HG02588 (cell line): ENCODE data around the gene IL23R.
"Not testable (repeated sequence)": the region's sequence is repeated elsewhere in the genome, so short reads cannot be mapped to it uniquely, and the experiment has no call there.

Experiments
- ATAC-seq: cut with Tn5 transposase; IDR thresholded peaks from one replicate; pipeline ENCODE4 v1.9.1; 2021; ENCODE audit warnings: mild to moderate bottlenecking, moderate library complexity; ENCODE audit not compliant: unreplicated experiment

The IL23R gene, protein sequence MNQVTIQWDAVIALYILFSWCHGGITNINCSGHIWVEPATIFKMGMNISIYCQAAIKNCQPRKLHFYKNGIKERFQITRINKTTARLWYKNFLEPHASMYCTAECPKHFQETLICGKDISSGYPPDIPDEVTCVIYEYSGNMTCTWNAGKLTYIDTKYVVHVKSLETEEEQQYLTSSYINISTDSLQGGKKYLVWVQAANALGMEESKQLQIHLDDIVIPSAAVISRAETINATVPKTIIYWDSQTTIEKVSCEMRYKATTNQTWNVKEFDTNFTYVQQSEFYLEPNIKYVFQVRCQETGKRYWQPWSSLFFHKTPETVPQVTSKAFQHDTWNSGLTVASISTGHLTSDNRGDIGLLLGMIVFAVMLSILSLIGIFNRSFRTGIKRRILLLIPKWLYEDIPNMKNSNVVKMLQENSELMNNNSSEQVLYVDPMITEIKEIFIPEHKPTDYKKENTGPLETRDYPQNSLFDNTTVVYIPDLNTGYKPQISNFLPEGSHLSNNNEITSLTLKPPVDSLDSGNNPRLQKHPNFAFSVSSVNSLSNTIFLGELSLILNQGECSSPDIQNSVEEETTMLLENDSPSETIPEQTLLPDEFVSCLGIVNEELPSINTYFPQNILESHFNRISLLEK

DNA sequence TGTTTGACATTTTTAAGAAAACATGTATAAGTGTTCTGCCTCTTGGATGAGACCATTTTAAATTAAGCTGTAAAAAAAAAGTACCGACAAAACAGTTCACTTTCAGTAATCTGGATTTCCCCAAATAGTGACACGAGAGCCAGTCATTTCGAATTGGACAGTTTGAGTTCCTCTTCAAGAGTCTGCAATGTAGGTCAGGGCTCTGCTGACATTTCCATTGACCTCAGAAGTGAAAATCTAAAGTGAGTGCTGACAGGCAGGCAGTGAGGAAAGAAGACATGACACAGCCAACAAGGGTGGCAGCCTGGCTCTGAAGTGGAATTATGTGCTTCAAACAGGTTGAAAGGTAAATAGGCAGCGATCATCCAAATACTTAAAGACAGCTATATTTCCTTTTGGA lies at the start of gene IL23R:
Gene IL23R, plus strand, starts transcription at position 259 of the 400 bp plus-strand sequence. CDS start 1,667 bp downstream, outside the sequence.
- peak; percentile 87 for ATAC-seq

DNA sequence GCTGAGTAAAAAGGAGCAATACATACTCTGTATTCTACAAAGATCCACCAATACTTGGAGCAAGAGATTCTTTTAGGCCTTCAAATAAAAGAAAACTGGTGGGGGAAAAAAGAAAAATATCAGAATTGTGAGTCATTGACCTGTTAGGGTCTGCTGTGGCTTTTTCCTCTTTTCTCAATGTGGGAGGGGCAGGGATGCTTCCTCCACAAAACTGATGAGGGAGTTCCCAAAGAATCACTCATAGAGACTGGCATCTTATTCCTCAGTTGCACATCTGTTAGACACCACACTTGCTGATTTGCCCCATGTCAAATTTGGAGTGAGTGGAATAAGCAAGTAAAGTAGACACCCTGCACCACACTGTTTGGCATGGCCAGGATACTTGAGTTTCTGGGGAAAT lies 48.1 kb upstream of the IL23R start:
- ATAC-seq: no peak

DNA sequence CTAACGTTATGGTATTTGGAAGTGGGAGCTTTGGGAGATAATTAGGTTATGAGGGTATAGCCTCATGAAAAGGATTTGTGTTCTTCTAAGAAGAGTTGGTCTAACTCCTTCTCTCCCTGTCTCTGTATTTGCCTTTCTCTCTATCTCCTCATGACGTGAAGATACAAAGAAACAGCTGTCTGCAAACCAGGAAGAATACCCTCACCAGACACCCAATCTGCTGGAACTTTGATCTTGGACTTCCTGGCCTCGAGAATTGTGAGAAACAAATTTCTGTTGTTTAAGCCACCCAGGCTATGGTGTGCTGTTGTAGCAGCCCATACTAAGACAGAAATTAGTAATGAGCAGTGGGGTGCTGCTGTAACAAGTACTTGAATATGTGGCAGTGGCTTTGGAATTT lies 47.6 kb upstream of the IL23R start:
- ATAC-seq: no peak

DNA sequence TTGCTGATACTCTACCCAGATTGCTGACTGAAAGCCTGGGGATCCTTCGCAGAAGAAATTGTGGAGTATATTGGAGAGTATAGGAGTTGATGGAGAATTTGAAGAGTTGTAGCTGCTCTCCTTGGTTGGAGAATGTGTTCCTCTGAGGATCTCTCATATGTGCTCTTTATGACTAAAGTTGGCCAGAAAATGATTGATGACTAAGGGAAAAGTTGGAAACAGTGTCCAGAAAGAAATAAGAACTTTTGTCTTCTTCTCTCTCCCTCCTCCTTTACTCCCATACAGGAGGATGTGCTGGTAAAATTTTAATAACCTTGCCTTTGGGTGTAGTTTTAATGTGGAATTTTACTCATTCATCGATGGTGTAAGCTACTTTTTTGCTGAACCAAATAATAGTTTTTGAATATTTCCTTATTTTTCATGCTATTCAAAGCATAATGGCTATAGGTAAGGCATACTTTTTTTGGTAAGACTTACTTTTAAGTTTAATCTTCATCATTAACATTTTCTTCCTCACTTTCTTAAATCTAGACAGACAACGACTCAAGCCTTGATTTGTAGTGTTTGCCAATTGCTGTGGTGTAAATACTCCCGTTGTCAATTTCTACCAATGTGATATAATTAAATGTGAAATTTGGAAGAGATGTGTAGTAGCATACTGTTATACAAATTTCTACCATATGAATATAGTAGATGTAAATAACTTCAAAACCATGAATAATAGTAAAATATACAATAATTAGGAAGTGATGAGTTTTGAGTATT lies 45.2 kb upstream of the IL23R start:
- no peak for ATAC-seq

DNA sequence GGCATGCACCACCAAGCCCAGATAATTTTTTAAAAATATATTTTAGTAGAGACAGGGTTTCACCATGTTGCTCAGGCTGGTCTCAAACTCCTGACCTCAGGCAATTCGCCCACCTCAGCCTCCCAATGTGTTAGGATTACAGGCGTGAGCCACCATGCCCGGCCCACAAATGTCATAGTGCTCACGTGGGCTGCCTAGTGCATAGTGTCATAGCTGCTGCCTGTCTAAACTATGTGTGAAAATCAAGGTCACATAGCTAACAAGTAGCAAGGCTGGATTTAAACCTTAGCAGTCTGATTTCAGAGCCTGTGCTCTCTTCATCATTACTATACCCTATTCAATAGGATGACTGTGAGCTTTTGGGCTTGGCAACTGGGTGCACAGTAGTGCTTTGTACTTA lies 41.8 kb upstream of the IL23R start:
- ATAC-seq: no peak

DNA sequence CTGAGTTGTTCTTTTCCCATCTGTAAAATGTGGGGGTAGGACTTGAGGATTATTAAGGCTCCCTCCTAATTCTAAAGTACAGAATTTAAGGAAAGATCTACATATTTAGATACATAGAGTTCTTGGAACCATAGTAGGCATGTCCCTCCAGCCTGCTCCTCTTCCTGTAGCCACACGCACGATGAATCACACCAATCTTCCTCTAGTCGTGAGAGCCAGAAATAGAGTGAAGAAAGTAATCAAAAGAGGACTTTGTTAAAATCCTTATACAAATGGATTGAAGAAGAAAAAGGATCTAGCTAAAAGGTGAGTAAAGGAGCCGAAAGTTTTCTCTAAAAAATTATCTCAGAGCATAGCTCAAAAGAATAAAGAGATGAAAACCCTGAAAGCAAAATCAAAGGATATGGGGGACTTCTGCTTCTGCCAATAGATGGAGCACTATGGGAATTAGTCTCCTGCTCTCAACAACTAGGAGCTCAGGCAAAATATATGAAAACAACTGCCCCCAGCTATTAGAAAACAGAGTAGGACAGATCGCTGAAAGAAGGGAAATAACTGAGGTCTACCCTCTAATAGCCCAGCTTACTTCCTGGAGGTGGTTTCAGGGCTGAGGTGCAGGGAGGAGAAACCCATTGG lies 40.0 kb upstream of the IL23R start:
- no peak for ATAC-seq

DNA sequence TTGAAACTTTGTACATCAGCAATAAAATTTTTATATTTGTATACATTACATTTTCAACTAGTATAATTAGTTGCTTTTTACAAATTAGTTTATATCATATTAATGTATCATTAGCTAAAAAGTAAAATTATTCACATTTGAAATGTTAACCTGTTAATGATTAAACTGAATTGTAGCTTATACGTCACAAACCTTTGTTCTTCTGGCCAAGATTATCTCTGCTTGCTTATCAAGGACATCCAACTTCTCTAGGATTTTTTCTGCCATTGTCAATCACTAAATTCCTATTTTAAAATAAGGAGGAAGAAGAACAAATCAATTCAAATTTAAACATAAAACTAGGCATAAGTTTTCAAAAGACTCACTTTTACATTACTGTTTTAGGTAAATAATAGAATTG lies 39.3 kb upstream of the IL23R start:
- no peak for ATAC-seq

DNA sequence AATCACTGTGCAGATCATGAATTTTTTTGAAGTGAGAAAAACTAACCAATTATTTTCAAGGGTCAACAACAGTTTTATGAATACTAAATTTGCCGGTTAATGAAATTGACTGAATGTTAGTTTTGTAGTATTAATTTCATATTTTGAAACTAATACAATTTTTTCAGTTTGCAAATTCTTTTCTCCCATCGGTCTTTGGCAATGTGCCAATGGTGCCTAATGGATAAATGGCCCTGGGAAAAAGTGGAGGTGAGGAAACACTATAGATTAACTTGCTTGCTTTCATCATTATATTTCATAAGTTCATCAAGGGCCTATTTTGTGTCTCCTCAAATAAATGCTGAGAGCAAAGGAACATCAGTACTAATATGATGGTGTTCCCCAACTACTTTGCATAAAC lies 35.6 kb upstream of the IL23R start:
- ATAC-seq: no peak

DNA sequence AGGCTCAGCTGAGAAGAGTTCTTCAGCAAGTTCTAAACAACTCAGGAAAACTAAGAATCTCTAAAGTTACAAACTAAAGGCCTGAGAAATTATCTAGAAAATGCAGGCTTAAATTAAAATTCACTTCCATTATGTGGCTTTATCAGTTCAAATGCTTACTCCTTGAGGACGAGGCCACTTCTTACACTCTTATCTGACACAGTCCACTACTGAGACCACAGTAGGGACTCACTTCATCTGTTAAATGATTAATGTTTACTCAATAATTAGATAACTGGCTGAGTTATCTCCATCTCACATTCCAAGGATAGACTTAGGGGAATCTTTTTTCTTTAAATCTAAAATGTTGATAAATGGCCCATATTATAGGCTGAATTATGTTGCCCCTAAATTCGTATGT lies 33.1 kb upstream of the IL23R start:
- no peak for ATAC-seq

DNA sequence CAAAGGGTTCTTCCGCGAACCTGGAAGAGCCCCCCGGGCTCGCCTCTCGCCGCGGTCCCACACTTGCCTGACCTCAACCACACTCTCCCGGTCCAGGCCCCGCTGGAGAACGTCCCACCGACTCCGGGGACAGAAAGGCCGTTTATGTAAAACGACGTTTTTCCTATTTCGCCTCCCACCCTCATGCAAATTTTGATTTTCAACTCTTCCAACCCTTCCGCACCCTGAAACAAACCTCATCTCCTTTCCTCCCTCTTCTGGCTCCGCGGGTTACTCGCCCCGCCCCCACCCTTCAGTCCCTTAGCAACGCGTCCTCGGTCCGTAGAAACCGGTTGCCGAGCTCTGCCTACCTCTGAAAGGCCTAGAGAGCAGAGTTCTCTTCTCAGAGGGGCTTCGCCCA lies 31.6 kb upstream of the IL23R start, which contains the start of gene C1orf141:
Gene C1orf141, minus strand, starts transcription at position 276 of the 400 bp plus-strand sequence. CDS start 7,730 bp downstream, outside the sequence.
- no peak for ATAC-seq

DNA sequence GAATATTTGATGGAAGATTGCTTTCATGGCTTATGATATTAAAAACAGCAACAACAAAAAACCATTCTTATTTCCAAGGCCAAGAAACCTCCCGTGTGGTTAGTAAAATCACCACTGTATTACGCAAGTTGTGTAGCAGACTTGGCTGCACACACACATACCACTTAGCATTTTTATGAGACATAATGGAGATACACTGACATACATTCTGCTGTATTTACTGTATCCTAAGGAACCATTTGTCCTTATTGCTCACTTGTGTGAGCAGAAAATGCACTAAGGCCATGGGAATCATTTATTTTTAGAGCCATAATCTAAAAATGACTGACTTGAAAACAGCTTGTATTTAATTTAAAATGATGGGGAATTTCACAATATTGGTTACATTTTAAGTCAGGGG lies 30.9 kb upstream of the IL23R start:
- ATAC-seq: no peak

DNA sequence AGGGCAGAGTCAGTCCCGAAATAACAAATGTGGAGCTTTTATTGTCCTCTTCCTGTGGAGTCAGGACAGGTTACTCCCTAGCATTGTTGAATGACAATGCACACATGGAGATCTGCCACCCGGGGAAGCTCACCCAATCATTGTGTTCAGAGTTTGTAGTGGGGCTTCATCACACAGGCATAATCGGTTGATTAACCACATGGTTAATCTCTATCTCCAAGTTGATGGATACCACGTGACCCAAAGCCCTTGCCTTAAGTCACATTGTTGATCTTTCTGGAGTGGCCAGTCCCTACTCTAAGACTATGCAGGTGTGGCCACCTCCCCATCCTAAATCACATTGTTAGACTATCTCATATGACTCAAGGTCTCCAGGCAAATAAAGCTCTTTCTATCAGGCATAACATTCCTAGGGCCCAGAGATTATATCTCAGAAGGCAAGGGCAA lies 28.9 kb upstream of the IL23R start:
- ATAC-seq: no peak

DNA sequence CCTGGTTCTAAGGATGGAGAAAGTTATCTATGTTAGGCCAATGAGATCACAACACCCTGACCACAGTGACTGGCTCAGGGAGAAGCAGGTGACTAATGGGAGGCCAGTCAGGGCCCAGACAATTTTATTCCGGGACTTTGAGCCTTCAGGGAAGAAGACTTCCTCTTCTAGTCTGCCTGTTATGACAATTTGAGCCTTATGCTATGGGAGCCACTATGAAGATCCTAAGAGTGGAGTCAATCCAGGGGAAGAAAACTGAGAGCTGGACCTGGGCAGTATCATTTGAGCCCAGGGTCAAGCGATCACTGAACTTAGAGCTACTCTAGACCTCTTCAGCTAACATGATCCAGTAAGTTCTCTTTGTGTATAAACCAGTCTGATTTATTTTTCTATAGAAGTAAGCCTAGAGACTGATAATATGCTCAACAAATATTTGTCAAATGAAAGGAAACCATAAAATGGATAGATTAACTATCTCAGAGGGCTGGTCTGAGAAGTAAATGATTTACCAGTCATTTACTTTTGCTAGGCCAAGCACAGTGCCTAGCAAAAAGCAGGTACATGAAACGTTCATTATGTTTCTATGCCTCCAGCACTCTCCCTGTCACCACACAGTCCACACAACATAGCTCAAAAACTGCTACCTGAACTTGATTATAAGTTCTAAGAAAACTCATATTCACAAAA lies 27.3 kb upstream of the IL23R start:
- no peak for ATAC-seq

DNA sequence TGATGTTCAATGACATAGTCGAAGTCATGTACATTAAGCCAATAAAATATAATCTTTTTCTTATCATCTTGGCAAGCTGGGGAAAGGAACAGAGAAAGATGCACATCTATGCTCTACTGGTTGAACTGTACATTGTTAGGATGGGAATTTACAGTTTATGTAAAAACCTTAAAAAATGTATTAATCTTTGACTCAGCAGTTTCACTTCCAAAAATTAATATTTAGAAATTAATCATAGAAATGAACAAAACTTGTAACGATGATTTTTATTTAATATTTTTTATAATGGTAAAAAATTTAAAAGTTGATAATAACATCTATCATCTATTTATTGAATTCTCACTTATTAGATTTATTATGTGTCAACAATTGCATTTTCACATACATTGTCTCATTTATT lies 25.8 kb upstream of the IL23R start:
- no peak for ATAC-seq

DNA sequence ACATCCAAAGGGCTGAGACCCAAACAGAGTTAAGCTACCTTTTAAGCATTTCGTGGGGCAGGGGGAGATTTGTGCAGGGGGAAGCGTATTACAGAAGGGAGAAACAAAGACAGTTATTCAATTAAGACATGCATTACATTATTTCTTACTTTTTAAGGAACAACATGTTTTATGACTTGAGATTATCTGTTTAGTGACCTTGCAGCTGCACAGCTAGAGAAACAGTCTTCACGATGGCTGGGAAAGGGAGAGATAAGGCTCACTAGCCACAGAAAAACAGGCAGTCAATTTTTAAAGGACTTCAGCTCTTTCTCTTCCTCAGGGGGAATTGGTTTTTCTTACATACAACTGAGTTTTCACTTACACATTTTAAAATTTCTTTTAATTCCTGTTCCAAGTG lies 24.4 kb upstream of the IL23R start:
- not testable (repeated sequence) for ATAC-seq

DNA sequence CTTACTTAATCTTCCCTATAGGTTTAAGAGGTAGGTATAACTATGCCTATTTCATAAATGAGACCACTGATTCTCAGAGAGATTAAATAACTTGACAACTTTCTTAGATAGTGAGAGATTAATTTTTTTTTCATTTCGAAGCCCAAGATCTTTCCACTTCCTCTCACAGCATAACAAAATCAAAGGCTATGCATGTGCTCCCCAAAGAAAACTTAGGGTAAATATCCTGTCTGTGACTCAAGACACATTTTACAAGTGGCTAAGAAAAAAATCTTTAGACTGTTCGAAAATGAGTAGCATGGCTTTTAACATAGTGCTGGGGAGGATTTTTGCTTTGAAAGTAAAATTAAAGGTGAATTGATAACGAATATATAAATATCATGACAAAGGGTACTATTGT lies 23.3 kb upstream of the IL23R start:
- no peak for ATAC-seq

DNA sequence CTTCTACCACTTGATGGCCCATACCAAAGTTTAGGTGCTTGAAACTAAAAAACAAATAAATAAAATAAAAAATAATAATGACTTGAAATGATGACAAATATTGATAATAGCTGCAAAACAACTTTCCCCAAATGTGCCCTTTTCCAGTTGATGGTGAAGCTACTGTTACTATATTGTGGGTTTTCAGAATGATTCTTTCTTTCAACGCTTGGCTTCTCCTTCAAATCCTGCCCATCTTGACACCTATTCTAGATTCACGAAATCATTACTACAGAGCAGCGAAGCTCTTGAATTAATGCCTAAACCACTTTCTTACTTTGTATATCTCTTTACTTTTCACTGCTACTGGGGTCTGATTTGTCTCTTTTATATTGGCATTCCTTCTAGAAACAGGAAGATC lies 22.3 kb upstream of the IL23R start:
- no peak for ATAC-seq

DNA sequence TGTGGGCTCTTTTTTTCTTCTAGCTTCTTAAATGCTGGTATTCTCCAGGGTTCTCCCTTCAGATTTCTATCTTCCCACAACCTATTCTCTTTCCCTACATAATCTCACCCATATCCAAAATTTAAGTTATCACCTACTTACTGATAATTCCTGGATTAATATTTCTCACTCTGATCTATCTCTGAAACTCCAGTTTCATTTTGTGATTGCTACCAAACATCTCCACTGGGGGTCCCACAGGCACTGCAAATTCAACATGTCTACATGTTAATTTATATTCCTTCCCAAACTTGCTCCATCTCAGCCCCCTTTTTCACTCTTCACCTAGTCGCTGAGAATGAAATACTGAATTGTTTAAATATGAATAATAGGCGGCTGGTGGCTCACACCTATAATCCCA lies 21.6 kb upstream of the IL23R start:
- ATAC-seq: no peak

DNA sequence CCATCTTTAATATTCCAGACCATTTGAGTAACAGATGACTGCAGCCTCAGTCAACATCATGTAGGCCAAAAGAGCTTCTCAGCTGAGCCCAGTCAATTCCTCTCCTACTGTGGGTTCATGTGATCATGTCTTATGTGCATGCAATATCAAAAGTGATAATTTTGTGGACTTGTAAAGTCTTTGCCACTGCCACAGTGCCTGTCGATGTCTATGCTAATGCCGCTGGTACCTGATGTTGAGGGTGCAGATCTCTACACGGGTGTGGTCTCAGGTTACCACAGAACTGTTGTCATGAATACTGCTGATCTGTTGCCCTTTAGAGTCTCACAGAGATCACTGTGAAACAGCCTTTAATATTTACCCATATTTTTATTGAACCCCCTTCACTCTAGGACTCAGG lies 20.2 kb upstream of the IL23R start:
- ATAC-seq: no peak

DNA sequence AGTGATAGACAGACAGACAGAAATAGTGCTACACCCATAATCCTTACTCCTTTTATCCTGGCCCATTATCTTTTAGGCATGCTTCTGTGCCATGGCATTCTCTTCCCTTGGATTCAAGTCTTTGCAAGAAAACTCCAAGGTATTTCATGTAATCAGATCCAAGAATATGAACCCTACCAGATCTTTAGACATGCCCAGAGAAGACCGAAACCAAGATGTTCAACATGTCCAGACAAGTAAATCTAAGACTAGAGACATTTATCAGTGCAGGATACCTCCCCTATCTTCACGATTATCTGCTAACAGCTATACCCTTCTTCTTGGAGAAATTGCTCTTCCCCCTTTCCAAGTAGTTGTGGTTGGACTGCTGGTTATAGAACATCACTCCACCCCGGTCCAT lies 19.7 kb upstream of the IL23R start:
- no peak for ATAC-seq

DNA sequence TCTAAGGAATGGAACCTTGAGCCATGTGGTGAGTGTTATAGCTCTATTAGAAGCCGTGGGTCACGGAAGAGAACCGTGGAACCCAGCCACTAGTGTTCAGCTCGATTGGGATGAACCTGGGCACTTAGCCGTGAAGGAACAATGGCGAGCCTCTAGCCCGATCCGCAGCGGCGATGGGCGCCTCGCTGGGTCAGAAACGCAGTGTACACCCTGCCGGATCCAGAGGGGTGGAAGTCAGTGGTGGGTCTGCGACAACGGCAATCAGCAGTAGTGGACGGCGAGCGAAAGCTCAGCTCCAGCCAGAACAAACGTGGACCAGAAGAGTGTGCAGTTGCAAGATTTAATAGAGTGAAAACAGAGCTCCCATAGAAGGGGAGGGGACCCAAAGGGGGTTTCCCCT lies 18.3 kb upstream of the IL23R start:
- not testable (repeated sequence) for ATAC-seq
